ENCODE data around the gene KLF1. TPM values are rescaled to one million over a fixed set of nuclear protein-coding genes. Genes with fewer than 3 reads are reported as not detected.
"Not testable (repeated sequence)": the region's sequence is repeated elsewhere in the genome, so short reads cannot be mapped to it uniquely, and the experiment has no call there.

Gene KLF1
- polyA plus RNA-seq, 1 donor from 2014 or later: not detected

DNA sequence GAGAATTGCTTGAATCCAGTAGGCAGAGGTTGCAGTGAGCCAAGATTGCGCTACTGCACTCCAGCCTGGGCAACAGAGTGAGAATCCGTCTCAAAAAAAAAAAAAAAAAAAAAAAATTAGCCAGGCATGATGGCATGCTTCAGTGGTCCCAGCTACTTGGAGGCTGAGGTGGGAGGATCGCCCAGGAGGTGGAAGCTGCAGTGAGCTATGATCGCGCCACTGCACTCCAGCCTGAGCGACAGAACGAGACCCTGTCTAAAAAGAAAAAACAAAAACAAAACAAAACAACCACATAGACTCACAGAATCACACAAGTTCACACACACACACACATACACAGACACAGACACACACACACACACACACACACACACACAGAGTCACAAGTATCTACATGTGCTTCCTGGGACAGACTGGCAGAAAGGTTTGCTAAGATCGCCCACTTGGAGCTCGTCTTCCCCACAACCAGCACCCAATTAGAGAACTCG is 3.3 kb upstream of the KLF1 start:
- Histone ChIP-seq H2AFZ (ENCODE audit: low read depth, low read length) (peak overlapping the region; percentile 11), H3K9ac (ENCODE audit: low read length) (peak overlapping the region; percentile 51), H3K27ac (ENCODE audit: low read length) (peak overlapping the region; percentile 42), H3K4me3 (ENCODE audit: low read length) (peak overlapping the region; percentile 96), H3K27me3 (ENCODE audit: insufficient read depth, low read depth, low read length) (peaks cover 25% of the 10 kb centered on the region)
- TF ChIP-seq EP300 (conservative IDR thresholded peaks at IDR 0.05; ENCODE audit: poor library complexity, severe bottlenecking): peak; percentile 8
- H3K4me2 ChIP-seq (ENCODE audit: low read length); H4K20me1 ChIP-seq (ENCODE audit: insufficient read depth); H3F3A ChIP-seq (ENCODE audit: insufficient read depth, low read length, poor library complexity, severe bottlenecking); H3K79me2 ChIP-seq (replicated peaks; ENCODE audit: insufficient read depth, low read length); H3K9me2 ChIP-seq (ENCODE audit: insufficient read depth, low read length); H3K36me3 ChIP-seq (ENCODE audit: insufficient read depth, low read length); H3K9me3 ChIP-seq (ENCODE audit: low read length): not testable (repeated sequence)

DNA sequence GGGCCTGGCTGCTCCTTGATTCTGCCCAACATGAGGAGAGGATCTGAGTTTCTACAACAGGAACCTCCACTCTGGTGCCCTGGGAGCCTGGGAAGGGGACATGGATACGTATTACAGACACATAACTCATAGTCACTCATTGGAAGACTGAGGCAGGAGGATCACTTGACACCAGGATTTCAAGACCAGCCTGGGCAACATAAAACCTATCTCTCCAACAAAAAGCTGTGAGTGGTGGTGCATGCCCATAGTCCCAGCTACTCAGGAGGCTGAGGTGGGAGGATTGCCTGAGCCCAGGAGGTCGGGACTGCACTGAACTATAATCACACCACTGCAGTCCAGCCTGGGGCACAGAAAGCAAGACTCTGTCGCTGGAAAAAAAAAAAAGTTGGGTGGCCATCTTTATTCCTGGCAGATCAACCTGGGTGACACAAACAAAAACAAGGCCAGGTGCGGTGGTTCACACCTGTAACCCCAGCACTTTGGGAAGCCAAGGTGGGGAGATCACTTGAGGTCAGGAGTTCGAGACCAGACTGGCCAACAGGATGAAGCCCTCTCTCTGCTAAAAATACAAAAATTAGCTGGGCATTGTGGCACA is 1.1 kb upstream of the KLF1 start:
- H3K79me2 ChIP-seq (replicated peaks; ENCODE audit: insufficient read depth, low read length): no peaks in the 10 kb centered on the region
- H3K27me3 ChIP-seq (ENCODE audit: insufficient read depth, low read depth, low read length): peaks cover 43% of the 10 kb centered on the region
- no peaks in the 10 kb centered on the region for H3K36me3 ChIP-seq (ENCODE audit: insufficient read depth, low read length)
- no peak overlapping the region for H3K4me2 ChIP-seq (ENCODE audit: low read length)
- H3K9me2 ChIP-seq (ENCODE audit: insufficient read depth, low read length): no peaks in the 10 kb centered on the region
- TF ChIP-seq POLR2AphosphoS5 (IDR thresholded peaks at IDR 0.05) (no peak), TAF1 (IDR thresholded peaks at IDR 0.05; ENCODE audit: low read depth) (no peak), SMC3 (conservative IDR thresholded peaks at IDR 0.05; ENCODE audit: poor library complexity) (no peak), RAD21 (conservative IDR thresholded peaks at IDR 0.05) (no peak), MXI1 (conservative IDR thresholded peaks at IDR 0.05; ENCODE audit: poor library complexity, severe bottlenecking) (no peak), EP300 (conservative IDR thresholded peaks at IDR 0.05; ENCODE audit: poor library complexity, severe bottlenecking) (no peak), EZH2 (IDR thresholded peaks at IDR 0.05; ENCODE audit: borderline replicate concordance, insufficient read depth, low read length, poor library complexity, severe bottlenecking) (no peak)
- TF ChIP-seq, protein P1, sequence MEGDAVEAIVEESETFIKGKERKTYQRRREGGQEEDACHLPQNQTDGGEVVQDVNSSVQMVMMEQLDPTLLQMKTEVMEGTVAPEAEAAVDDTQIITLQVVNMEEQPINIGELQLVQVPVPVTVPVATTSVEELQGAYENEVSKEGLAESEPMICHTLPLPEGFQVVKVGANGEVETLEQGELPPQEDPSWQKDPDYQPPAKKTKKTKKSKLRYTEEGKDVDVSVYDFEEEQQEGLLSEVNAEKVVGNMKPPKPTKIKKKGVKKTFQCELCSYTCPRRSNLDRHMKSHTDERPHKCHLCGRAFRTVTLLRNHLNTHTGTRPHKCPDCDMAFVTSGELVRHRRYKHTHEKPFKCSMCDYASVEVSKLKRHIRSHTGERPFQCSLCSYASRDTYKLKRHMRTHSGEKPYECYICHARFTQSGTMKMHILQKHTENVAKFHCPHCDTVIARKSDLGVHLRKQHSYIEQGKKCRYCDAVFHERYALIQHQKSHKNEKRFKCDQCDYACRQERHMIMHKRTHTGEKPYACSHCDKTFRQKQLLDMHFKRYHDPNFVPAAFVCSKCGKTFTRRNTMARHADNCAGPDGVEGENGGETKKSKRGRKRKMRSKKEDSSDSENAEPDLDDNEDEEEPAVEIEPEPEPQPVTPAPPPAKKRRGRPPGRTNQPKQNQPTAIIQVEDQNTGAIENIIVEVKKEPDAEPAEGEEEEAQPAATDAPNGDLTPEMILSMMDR (IDR thresholded peaks at IDR 0.05; ENCODE audit: poor library complexity, severe bottlenecking): no peak
- TF ChIP-seq, protein P2, sequence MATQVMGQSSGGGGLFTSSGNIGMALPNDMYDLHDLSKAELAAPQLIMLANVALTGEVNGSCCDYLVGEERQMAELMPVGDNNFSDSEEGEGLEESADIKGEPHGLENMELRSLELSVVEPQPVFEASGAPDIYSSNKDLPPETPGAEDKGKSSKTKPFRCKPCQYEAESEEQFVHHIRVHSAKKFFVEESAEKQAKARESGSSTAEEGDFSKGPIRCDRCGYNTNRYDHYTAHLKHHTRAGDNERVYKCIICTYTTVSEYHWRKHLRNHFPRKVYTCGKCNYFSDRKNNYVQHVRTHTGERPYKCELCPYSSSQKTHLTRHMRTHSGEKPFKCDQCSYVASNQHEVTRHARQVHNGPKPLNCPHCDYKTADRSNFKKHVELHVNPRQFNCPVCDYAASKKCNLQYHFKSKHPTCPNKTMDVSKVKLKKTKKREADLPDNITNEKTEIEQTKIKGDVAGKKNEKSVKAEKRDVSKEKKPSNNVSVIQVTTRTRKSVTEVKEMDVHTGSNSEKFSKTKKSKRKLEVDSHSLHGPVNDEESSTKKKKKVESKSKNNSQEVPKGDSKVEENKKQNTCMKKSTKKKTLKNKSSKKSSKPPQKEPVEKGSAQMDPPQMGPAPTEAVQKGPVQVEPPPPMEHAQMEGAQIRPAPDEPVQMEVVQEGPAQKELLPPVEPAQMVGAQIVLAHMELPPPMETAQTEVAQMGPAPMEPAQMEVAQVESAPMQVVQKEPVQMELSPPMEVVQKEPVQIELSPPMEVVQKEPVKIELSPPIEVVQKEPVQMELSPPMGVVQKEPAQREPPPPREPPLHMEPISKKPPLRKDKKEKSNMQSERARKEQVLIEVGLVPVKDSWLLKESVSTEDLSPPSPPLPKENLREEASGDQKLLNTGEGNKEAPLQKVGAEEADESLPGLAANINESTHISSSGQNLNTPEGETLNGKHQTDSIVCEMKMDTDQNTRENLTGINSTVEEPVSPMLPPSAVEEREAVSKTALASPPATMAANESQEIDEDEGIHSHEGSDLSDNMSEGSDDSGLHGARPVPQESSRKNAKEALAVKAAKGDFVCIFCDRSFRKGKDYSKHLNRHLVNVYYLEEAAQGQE (IDR thresholded peaks at IDR 0.05; ENCODE audit: borderline replicate concordance): no peak
- H3K9ac ChIP-seq (ENCODE audit: low read length): no peak overlapping the region
- no peaks in the 10 kb centered on the region for H3F3A ChIP-seq (ENCODE audit: insufficient read depth, low read length, poor library complexity, severe bottlenecking)
- H2AFZ ChIP-seq (ENCODE audit: low read depth, low read length): no peak overlapping the region
- no peaks in the 10 kb centered on the region for H3K9me3 ChIP-seq (ENCODE audit: low read length)
- H4K20me1 ChIP-seq (ENCODE audit: insufficient read depth): no peaks in the 10 kb centered on the region
- H3K4me3 ChIP-seq (ENCODE audit: low read length): no peak overlapping the region
- no peak overlapping the region for H3K27ac ChIP-seq (ENCODE audit: low read length)
